Breast epithelium (tissue), 3 donors: ENCODE data around the gene DONSON.

Source experiments
- POLR2A ChIP-seq: fragments of 450-650 bp; IDR thresholded peaks from one replicate; pipeline ENCODE4 v1.6.1; 2016; ENCODE audit warnings: antibody characterized with exemption, mild to moderate bottlenecking, moderate library complexity
- TF ChIP-seq, protein P1 (sequence below), 3 donors: fragments of 450-650 bp; IDR thresholded peaks; one replicate each; pipeline ENCODE4 v1.5.1; 2016 to 2017; ENCODE audit warnings: antibody characterized with exemption in 3 of 3, mild to moderate bottlenecking in 3 of 3, moderate library complexity in 3 of 3

- TF ChIP-seq, protein P1, sequence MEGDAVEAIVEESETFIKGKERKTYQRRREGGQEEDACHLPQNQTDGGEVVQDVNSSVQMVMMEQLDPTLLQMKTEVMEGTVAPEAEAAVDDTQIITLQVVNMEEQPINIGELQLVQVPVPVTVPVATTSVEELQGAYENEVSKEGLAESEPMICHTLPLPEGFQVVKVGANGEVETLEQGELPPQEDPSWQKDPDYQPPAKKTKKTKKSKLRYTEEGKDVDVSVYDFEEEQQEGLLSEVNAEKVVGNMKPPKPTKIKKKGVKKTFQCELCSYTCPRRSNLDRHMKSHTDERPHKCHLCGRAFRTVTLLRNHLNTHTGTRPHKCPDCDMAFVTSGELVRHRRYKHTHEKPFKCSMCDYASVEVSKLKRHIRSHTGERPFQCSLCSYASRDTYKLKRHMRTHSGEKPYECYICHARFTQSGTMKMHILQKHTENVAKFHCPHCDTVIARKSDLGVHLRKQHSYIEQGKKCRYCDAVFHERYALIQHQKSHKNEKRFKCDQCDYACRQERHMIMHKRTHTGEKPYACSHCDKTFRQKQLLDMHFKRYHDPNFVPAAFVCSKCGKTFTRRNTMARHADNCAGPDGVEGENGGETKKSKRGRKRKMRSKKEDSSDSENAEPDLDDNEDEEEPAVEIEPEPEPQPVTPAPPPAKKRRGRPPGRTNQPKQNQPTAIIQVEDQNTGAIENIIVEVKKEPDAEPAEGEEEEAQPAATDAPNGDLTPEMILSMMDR (IDR thresholded peaks at IDR 0.05) = no peak
- TF ChIP-seq POLR2A = no peak
These were observed 51.3 kb downstream of the DONSON start for GRCh38 chr21:33537212-33537611.
